Breast epithelium (tissue), 4 donors: ENCODE measurements around the gene VAT1L. TPM values are rescaled to one million over a fixed set of nuclear protein-coding genes. Genes with fewer than 3 reads are reported as not detected.

ENCODE experiments used
- DNase-seq, 2 donors: peaks; one replicate each; pipeline ENCODE4 v3.0.0-alpha.2; 2019; ENCODE audit warnings: low spot score in 2 of 2
- H3K27ac ChIP-seq, 2 donors: fragments of 200-600 bp; sonication (generic) in 1 of 2; one replicate each; pipeline ENCODE4 v1.5.1; 2016 to 2019; ENCODE audit warnings: mild to moderate bottlenecking in 1 of 2
- H3K27me3 ChIP-seq, 2 donors: fragments of 200-600 bp; sonication (generic) in 1 of 2; one replicate each; pipeline versions ENCODE4 v1.5.1 to v1.6.0; 2017 to 2019; ENCODE audit warnings: control low read depth in 1 of 2, mild to moderate bottlenecking in 1 of 2
- H3K36me3 ChIP-seq: fragments of 200-600 bp; one replicate; pipeline ENCODE4 v1.5.1; 2019
- H3K4me1 ChIP-seq, 2 donors: fragments of 200-600 bp; sonication (generic); one replicate each; pipeline ENCODE4 v1.5.1; 2016 to 2019; ENCODE audit warnings: control low read depth in 1 of 2
- H3K4me3 ChIP-seq, 3 donors: fragments of 200-600 bp; sonication (generic); 1 replicate in 2 of 3; 2 replicates in 1 of 3; pipeline ENCODE4 v1.5.1; 2016 to 2019; ENCODE audit warnings: mild to moderate bottlenecking in 3 of 3, moderate library complexity in 2 of 3
- H3K9me3 ChIP-seq, 2 donors: fragments of 200-600 bp; sonication (generic) in 1 of 2; one replicate each; pipeline ENCODE4 v1.5.1; 2016 to 2019; ENCODE audit warnings: control low read depth in 1 of 2
- POLR2A ChIP-seq: fragments of 450-650 bp; IDR thresholded peaks from one replicate; pipeline ENCODE4 v1.6.1; 2016; ENCODE audit warnings: antibody characterized with exemption, mild to moderate bottlenecking, moderate library complexity
- POLR2AphosphoS5 ChIP-seq, 3 donors: sonication (generic); formaldehyde crosslinking; IDR thresholded peaks; one replicate each; pipeline ENCODE4 v1.6.1; 2017; ENCODE audit warnings: antibody characterized with exemption in 3 of 3
- intact Hi-C: fragments of 100-400 bp; cut with DNase I; formaldehyde crosslinking; loops from one replicate; pipeline ENCODE4 v1.15.1; 2023; ENCODE audit warnings: low total_unique reads
- total RNA-seq, 3 donors: library from RNA; depleted of rRNA; stranded (reverse); fragments of >200 nt; gene quantifications; one replicate each; pipeline ENCODE4 v1.1.0, GENCODE V29; 2016
- TF ChIP-seq, protein P1 (sequence below), 3 donors: fragments of 450-650 bp; IDR thresholded peaks; one replicate each; pipeline ENCODE4 v1.5.1; 2016 to 2017; ENCODE audit warnings: antibody characterized with exemption in 3 of 3, mild to moderate bottlenecking in 3 of 3, moderate library complexity in 3 of 3

The VAT1L gene
- total RNA-seq, 3 donors from 2014 or later = 0.33 to 0.88 TPM; not detected in 1

DNA sequence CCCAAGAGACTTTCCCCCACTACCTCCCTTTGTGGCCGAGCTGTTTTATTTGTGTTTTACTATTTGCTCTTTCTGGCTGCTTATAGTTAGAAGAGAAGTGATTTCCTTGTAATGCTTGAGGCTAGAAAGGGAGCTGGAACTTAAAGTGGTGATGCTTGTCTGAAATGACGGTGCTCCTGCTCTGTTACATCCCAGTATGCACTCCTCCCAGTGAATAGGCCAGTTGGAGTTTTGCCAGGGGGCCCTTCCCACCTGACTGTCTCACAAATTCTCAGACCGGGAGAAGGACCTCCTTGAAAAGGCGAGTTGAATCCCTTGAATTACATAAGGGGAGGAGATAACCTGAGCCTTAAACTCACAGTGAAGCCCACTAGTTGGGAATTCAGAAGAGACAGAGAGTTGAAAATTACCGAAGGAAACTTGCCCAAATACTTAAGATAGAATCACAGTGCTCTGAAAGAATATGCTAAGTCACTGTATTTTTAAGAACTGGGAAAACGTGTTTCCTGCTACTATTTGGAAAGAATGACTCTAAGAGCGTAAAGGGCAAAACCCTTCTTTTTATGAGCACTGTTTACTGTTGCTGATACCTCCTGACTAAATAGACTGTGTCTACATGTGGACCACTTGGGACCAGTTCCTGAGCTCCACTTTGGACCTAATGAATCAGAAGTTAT, 149.2 kb downstream of the VAT1L start:
- TF ChIP-seq, protein P1, sequence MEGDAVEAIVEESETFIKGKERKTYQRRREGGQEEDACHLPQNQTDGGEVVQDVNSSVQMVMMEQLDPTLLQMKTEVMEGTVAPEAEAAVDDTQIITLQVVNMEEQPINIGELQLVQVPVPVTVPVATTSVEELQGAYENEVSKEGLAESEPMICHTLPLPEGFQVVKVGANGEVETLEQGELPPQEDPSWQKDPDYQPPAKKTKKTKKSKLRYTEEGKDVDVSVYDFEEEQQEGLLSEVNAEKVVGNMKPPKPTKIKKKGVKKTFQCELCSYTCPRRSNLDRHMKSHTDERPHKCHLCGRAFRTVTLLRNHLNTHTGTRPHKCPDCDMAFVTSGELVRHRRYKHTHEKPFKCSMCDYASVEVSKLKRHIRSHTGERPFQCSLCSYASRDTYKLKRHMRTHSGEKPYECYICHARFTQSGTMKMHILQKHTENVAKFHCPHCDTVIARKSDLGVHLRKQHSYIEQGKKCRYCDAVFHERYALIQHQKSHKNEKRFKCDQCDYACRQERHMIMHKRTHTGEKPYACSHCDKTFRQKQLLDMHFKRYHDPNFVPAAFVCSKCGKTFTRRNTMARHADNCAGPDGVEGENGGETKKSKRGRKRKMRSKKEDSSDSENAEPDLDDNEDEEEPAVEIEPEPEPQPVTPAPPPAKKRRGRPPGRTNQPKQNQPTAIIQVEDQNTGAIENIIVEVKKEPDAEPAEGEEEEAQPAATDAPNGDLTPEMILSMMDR (IDR thresholded peaks at IDR 0.05) = no peak
- no peak for TF ChIP-seq POLR2AphosphoS5 (IDR thresholded peaks at IDR 0.05)
- no peak for TF ChIP-seq POLR2A
- Histone ChIP-seq H3K27me3 (no peaks in the 10 kb centered on the region), H3K4me3 (no peak overlapping the region), H3K27ac (no peak overlapping the region), H3K9me3 (no peaks in the 10 kb centered on the region), H3K4me1 (no peaks in the 10 kb centered on the region), H3K36me3 (no peaks in the 10 kb centered on the region)
- intact Hi-C loops = no loop called here
- no peak for DNase-seq

DNA sequence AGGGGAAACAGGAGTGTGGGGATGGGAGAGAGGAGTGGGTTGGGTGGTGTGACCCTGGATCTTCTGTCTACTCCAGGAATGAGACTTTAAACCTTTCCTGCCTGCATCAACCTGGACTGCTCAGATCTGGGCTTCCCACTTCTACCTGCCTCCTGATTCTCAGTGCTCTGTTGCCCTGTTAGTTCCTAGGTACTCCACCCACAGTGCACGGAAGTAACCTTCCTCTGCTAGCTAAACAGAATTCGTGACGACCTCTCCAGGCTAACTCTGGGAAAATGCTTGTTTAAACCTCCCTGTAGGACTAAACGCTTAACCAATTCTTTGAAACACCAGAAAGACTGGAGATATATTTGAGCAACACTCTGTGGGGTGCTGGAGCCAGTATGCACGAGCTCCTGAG, 150.5 kb downstream of the VAT1L start:
- Histone ChIP-seq H3K4me1 (no peaks in the 10 kb centered on the region), H3K27me3 (no peaks in the 10 kb centered on the region), H3K27ac (no peak overlapping the region), H3K9me3 (no peaks in the 10 kb centered on the region), H3K4me3 (no peak overlapping the region), H3K36me3 (no peaks in the 10 kb centered on the region)
- intact Hi-C loops = no loop called here
- TF ChIP-seq, protein P1 (IDR thresholded peaks at IDR 0.05) = no peak
- TF ChIP-seq POLR2A = no peak
- TF ChIP-seq POLR2AphosphoS5 (IDR thresholded peaks at IDR 0.05) = no peak
- DNase-seq = no peak

DNA sequence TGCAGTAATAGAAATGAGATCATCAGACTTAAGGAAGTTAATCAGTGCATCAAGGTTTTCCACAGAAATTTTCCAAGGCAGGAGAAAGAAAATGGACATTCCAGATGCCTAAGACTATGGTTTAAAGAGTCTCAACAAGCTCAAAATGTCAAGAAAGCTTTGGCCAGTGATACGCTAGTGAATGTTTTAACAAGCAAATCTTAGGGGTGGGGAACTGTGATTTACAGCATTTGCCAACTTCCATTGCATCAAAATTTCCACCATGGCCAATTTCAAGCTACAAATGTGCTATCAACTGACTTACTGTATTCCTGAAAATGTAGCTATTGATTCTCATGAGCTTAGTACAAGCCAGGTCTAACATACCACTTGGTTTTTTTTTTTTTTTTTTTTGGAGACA, 151.6 kb downstream of the VAT1L start:
- no peak overlapping the region for H3K4me3 ChIP-seq
- H3K27me3 ChIP-seq = no peaks in the 10 kb centered on the region
- H3K9me3 ChIP-seq = no peaks in the 10 kb centered on the region
- no peaks in the 10 kb centered on the region for H3K4me1 ChIP-seq
- no peaks in the 10 kb centered on the region for H3K36me3 ChIP-seq
- DNase-seq = no peak
- TF ChIP-seq POLR2A (no peak), POLR2AphosphoS5 (IDR thresholded peaks at IDR 0.05) (no peak)
- TF ChIP-seq, protein P1 (IDR thresholded peaks at IDR 0.05) = no peak
- intact Hi-C loops = no loop called here
- no peak overlapping the region for H3K27ac ChIP-seq

DNA sequence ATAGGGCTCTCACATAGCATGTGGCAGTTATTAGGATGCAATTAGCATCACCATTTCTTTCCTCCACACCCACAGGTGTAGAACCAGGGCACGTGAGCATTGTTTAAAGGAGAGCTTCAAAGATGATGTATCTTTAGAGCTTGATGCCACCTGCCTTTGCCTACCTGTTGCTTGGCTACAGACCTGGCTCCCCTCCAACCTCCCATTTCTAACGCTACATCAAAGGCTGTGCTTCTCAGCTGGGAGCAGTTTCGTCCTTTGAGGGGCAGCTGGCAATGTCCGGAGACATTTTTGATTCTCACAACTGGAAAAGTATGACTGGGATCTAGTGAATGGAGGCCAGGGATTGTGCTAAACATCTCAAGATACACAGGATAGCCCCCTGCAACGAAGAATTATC, 155.4 kb downstream of the VAT1L start:
- H3K4me3 ChIP-seq = no peak overlapping the region
- no peak overlapping the region for H3K27ac ChIP-seq
- no peaks in the 10 kb centered on the region for H3K36me3 ChIP-seq
- H3K27me3 ChIP-seq = peaks cover 0 to 8% of the 10 kb centered on the region in 2 donors
- no peaks in the 10 kb centered on the region for H3K4me1 ChIP-seq
- H3K9me3 ChIP-seq = no peaks in the 10 kb centered on the region
- intact Hi-C loops = no loop called here
- no peak for DNase-seq
- TF ChIP-seq, protein P1 (IDR thresholded peaks at IDR 0.05) = no peak
- no peak for TF ChIP-seq POLR2A
- TF ChIP-seq POLR2AphosphoS5 (IDR thresholded peaks at IDR 0.05) = no peak

DNA sequence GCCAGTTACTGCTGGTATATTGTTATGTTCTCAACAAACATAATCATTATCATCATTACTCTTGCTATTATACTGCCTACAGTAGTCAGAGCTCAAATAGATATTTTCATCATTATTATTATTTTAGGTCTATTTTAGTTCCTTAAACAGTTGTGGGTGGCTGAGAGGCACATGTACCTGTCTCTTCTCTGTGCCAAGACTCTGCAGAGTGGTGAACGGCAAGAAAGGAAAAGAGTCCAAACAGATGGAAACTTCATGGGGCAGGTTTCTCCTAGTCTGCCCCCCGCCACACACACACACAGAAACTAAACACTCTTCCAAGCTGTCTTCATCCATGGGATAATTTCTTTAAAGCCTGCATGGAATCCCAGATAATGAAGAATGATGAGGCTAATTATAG, 156.3 kb downstream of the VAT1L start:
- intact Hi-C loops = no loop called here
- TF ChIP-seq POLR2A = no peak
- TF ChIP-seq, protein P1 (IDR thresholded peaks at IDR 0.05) = no peak
- TF ChIP-seq POLR2AphosphoS5 (IDR thresholded peaks at IDR 0.05) = no peak
- Histone ChIP-seq H3K27ac (no peak overlapping the region), H3K27me3 (peaks cover 0 to 12% of the 10 kb centered on the region in 2 donors), H3K4me1 (no peaks in the 10 kb centered on the region), H3K9me3 (no peaks in the 10 kb centered on the region), H3K4me3 (no peak overlapping the region), H3K36me3 (no peaks in the 10 kb centered on the region)
- no peak for DNase-seq
